G401.6 (cell line): ENCODE measurements around the gene GPC1.

Experiments used
- FAIRE-seq: peaks from 2 replicates; lab custom pipeline; 2012; peaks lifted over from hg19 to GRCh38; lab: Jason Lieb, UNC

GPC1 gene

GRCh38 chr2:240457223-240458043 is 22.0 kb downstream of the GPC1 start:
- FAIRE-seq: no peak

- no peak for FAIRE-seq
Observed at GRCh38 chr2:240458044-240458899, 22.8 kb downstream of the GPC1 start.

- no peak for FAIRE-seq
Observed at GRCh38 chr2:240458900-240459391, 23.5 kb downstream of the GPC1 start.

GRCh38 chr2:240459401-240460252 is 24.2 kb downstream of the GPC1 start:
- no peak for FAIRE-seq

GRCh38 chr2:240460253-240460711 is 24.8 kb downstream of the GPC1 start:
- FAIRE-seq: no peak

GRCh38 chr2:240460781-240461431 is 25.4 kb downstream of the GPC1 start:
- no peak for FAIRE-seq

- no peak for FAIRE-seq
Observed at GRCh38 chr2:240461471-240462072, 26.1 kb downstream of the GPC1 start.

GRCh38 chr2:240462073-240462706 is 26.7 kb downstream of the GPC1 start:
- no peak for FAIRE-seq

- no peak for FAIRE-seq
Observed at GRCh38 chr2:240462707-240463273, 27.3 kb downstream of the GPC1 start.

GRCh38 chr2:240463274-240463865 is 27.9 kb downstream of the GPC1 start:
- no peak for FAIRE-seq

- FAIRE-seq: no peak
Observed at GRCh38 chr2:240463866-240464481, 28.5 kb downstream of the GPC1 start.

- no peak for FAIRE-seq
Observed at GRCh38 chr2:240464514-240465241, 29.2 kb downstream of the GPC1 start.

GRCh38 chr2:240465268-240465764 is 29.9 kb downstream of the GPC1 start:
- FAIRE-seq: no peak

- no peak for FAIRE-seq
Observed at GRCh38 chr2:240465765-240466578, 30.5 kb downstream of the GPC1 start.

GRCh38 chr2:240466579-240467148 is 31.2 kb downstream of the GPC1 start:
- FAIRE-seq: no peak

- FAIRE-seq: no peak
Observed at GRCh38 chr2:240467149-240467642, 31.7 kb downstream of the GPC1 start.
